ENCODE measurements around the gene ILKAP.

GRCh38 chr2:238145851-238146250 lies 57.6 kb downstream of the ILKAP start:
- TF ChIP-seq CTCF (IDR thresholded peaks at IDR 0.05) (no peak), POLR2A (IDR thresholded peaks at IDR 0.05) (no peak)
